C4-2B (cell line): ENCODE measurements around the gene SERPINB10.

Experiments used
- H3K27ac ChIP-seq: fragments of 450-650 bp; 2 replicates; pipeline ENCODE4 v1.5.1; 2017
- CTCF ChIP-seq: fragments of 450-650 bp; conservative IDR thresholded peaks from 2 replicates; pipeline ENCODE4 v1.5.1; 2017; ENCODE audit warnings: mild to moderate bottlenecking
- ZFX ChIP-seq: fragments of 450-650 bp; IDR thresholded peaks from 2 replicates; pipeline ENCODE4 v1.6.1; 2017

Gene SERPINB10

GRCh38 chr18:63869851-63870250 lies 37.9 kb upstream of the SERPINB10 start:
- H3K27ac ChIP-seq = no peak overlapping the region
- TF ChIP-seq ZFX = no peak
- no peak for TF ChIP-seq CTCF

GRCh38 chr18:63871836-63872235 lies 35.9 kb upstream of the SERPINB10 start:
- TF ChIP-seq CTCF (no peak), ZFX (no peak)

GRCh38 chr18:63872586-63872985 lies 35.2 kb upstream of the SERPINB10 start:
- H3K27ac ChIP-seq = no peak overlapping the region
- TF ChIP-seq CTCF (no peak), ZFX (no peak)

More at GRCh38 chr18:63871836-63872235, 35.9 kb upstream of the SERPINB10 start:
- H3K27ac ChIP-seq = no peak overlapping the region

- H3K27ac ChIP-seq = no peak overlapping the region
- TF ChIP-seq ZFX (no peak), CTCF (no peak)
Observed at GRCh38 chr18:63878343-63878742, 29.4 kb upstream of the SERPINB10 start.

- no peak overlapping the region for H3K27ac ChIP-seq
- no peak for TF ChIP-seq CTCF
- TF ChIP-seq ZFX = no peak
Observed at GRCh38 chr18:63878925-63879324, 28.8 kb upstream of the SERPINB10 start.

- no peak overlapping the region for H3K27ac ChIP-seq
- TF ChIP-seq ZFX = no peak
- TF ChIP-seq CTCF = no peak
Observed at GRCh38 chr18:63879709-63880108, 28.0 kb upstream of the SERPINB10 start.

GRCh38 chr18:63881851-63882250 lies 25.9 kb upstream of the SERPINB10 start:
- TF ChIP-seq ZFX (no peak), CTCF (no peak)
- H3K27ac ChIP-seq = no peak overlapping the region
